HepG2 (cell line): ENCODE measurements around the gene TH. TPM values are rescaled to one million over a fixed set of nuclear protein-coding genes. Genes with fewer than 3 reads are reported as not detected.

ENCODE experiments used
- AHR ChIP-seq: IDR thresholded peaks from 2 replicates; pipeline ENCODE4 v1.6.1; 2018; ENCODE audit warnings: missing genetic modification reagents, missing compliant biosample characterization
- ARID2 ChIP-seq: sonication (generic); formaldehyde crosslinking; IDR thresholded peaks from 2 replicates; pipeline ENCODE4 v1.8.1; 2022; ENCODE audit warnings: mild to moderate bottlenecking, missing genetic modification reagents, borderline replicate concordance
- DNMT3B ChIP-seq: conservative IDR thresholded peaks from 2 replicates; pipeline ENCODE4 v1.6.1; 2016; ENCODE audit warnings: missing biosample characterization, control low read depth
- FOXP1 ChIP-seq, 2 experiments: fragments of 450-650 bp in 1 of 2; IDR thresholded peaks; 2 replicates each; pipeline ENCODE4 v1.6.1; 2017 to 2018; ENCODE audit warnings: antibody characterized with exemption in 1 of 2
- HOXA3 ChIP-seq: sonication (generic); formaldehyde crosslinking; IDR thresholded peaks from 2 replicates; pipeline ENCODE4 v1.5.0; 2020; ENCODE audit warnings: missing genetic modification reagents
- NFIB ChIP-seq: sonication (generic); formaldehyde crosslinking; IDR thresholded peaks from 2 replicates; pipeline ENCODE4 v1.9.0; 2021; ENCODE audit warnings: missing genetic modification reagents, mild to moderate bottlenecking, borderline replicate concordance
- NFIC ChIP-seq: IDR thresholded peaks from 2 replicates; pipeline ENCODE4 v1.6.1; 2012; ENCODE audit warnings: mild to moderate bottlenecking, low read length, inconsistent platforms
- RBAK ChIP-seq: sonication (generic); formaldehyde crosslinking; IDR thresholded peaks from 2 replicates; pipeline ENCODE4 v1.5.1; 2020; ENCODE audit warnings: mild to moderate bottlenecking, missing genetic modification reagents
- RFX1 ChIP-seq: fragments of 450-650 bp; IDR thresholded peaks from 2 replicates; pipeline ENCODE4 v1.6.1; 2017
- SAP130 ChIP-seq: IDR thresholded peaks from 2 replicates; pipeline ENCODE4 v1.6.1; 2016; ENCODE audit warnings: low read depth
- SMAD3 ChIP-seq: sonication (generic); formaldehyde crosslinking; IDR thresholded peaks from 2 replicates; pipeline ENCODE4 v1.4.0; 2020; ENCODE audit warnings: missing genetic modification reagents
- TBL1XR1 ChIP-seq: fragments of 150-350 bp; IDR thresholded peaks from 2 replicates; pipeline ENCODE4 v1.6.1; 2014; ENCODE audit warnings: borderline replicate concordance, low read length; ENCODE audit not compliant: partially characterized antibody
- TGIF2 ChIP-seq: IDR thresholded peaks from 2 replicates; pipeline ENCODE4 v1.6.1; 2016; ENCODE audit warnings: control low read depth, missing compliant biosample characterization
- XRCC5 ChIP-seq: fragments of 200-400 bp; formaldehyde crosslinking; optimal IDR thresholded peaks from 2 replicates; pipeline ENCODE3; 2017; ENCODE audit warnings: mild to moderate bottlenecking, low read length
- YEATS2 ChIP-seq: sonication (generic); formaldehyde crosslinking; IDR thresholded peaks from 2 replicates; pipeline ENCODE4 v1.4.0; 2020; ENCODE audit warnings: missing genetic modification reagents, borderline replicate concordance
- ZFP82 ChIP-seq: sonication (generic); formaldehyde crosslinking; IDR thresholded peaks from 2 replicates; pipeline ENCODE4 v1.5.1; 2020; ENCODE audit warnings: mild to moderate bottlenecking, missing genetic modification reagents, borderline replicate concordance
- ZNF282 ChIP-seq: fragments of 450-650 bp; IDR thresholded peaks from 2 replicates; pipeline ENCODE4 v1.6.1; 2018; ENCODE audit not compliant: partially characterized antibody
- ZNF431 ChIP-seq: sonication (generic); formaldehyde crosslinking; IDR thresholded peaks from 2 replicates; pipeline ENCODE4 v1.9.0; 2022; ENCODE audit warnings: missing genetic modification reagents, low read depth, mild to moderate bottlenecking, borderline replicate concordance
- ZNF552 ChIP-seq: sonication (generic); formaldehyde crosslinking; IDR thresholded peaks from 2 replicates; pipeline ENCODE4 v1.9.0; 2022; ENCODE audit warnings: missing genetic modification reagents, mild to moderate bottlenecking, borderline replicate concordance
- ZNF672 ChIP-seq: sonication (generic); formaldehyde crosslinking; IDR thresholded peaks from 2 replicates; pipeline ENCODE4 v1.8.1; 2022; ENCODE audit warnings: missing genetic modification reagents
- ZNF891 ChIP-seq: sonication (generic); formaldehyde crosslinking; IDR thresholded peaks from 2 replicates; pipeline ENCODE4 v1.5.0; 2020; ENCODE audit warnings: mild to moderate bottlenecking, missing genetic modification reagents
- polyA plus RNA-seq, 8 experiments: library from polyadenylated mRNA; depleted of rRNA in 3 of 8; stranded (reverse) in 7 of 8; unstranded in 1 of 8; fragments of >200 nt; fragmentation: Illumina TruSeq in 4 of 8; extraction: Trizol in 4 of 8; gene quantifications; 2 replicates each; pipeline versions ENCODE4 v1.2.1 to v1.2.3, GENCODE V29; 2011 to 2016; ENCODE audit warnings: low read depth in 4 of 8, missing spikeins in 1 of 8, mixed read lengths in 1 of 8; ENCODE audit not compliant: insufficient read depth in 1 of 8
- total RNA-seq, 5 experiments: library from RNA; depleted of rRNA; stranded (reverse); fragments of >200 nt; fragmentation: Illumina TruSeq; extraction: Trizol; gene quantifications; 2 replicates each; pipeline ENCODE4 v1.2.3, GENCODE V29; 2016; ENCODE audit warnings: low read depth in 1 of 5
- TF ChIP-seq, protein P1 (sequence below): sonication (generic); formaldehyde crosslinking; IDR thresholded peaks from 2 replicates; pipeline ENCODE4 v1.4.0; 2020; ENCODE audit warnings: missing genetic modification reagents
- TF ChIP-seq, protein P2 (sequence below): sonication (generic); formaldehyde crosslinking; IDR thresholded peaks from 2 replicates; pipeline ENCODE4 v1.5.0; 2020; ENCODE audit warnings: missing genetic modification reagents
- TF ChIP-seq, protein P3 (sequence below): IDR thresholded peaks from 2 replicates; pipeline ENCODE4 v1.6.1; 2016; ENCODE audit warnings: mild to moderate bottlenecking, missing biosample characterization, missing genetic modification reagents
- TF ChIP-seq, protein P4 (sequence below): sonication (generic); formaldehyde crosslinking; IDR thresholded peaks from 2 replicates; pipeline ENCODE4 v1.8.1; 2023; ENCODE audit warnings: mild to moderate bottlenecking, moderate library complexity, missing genetic modification reagents

Gene TH
- total and polyA plus RNA-seq, 2 of the 13 experiments (the other 11 are each of a cell fraction or from before 2014, with no cell fraction given): 0.36 TPM; not detected in 1

DNA sequence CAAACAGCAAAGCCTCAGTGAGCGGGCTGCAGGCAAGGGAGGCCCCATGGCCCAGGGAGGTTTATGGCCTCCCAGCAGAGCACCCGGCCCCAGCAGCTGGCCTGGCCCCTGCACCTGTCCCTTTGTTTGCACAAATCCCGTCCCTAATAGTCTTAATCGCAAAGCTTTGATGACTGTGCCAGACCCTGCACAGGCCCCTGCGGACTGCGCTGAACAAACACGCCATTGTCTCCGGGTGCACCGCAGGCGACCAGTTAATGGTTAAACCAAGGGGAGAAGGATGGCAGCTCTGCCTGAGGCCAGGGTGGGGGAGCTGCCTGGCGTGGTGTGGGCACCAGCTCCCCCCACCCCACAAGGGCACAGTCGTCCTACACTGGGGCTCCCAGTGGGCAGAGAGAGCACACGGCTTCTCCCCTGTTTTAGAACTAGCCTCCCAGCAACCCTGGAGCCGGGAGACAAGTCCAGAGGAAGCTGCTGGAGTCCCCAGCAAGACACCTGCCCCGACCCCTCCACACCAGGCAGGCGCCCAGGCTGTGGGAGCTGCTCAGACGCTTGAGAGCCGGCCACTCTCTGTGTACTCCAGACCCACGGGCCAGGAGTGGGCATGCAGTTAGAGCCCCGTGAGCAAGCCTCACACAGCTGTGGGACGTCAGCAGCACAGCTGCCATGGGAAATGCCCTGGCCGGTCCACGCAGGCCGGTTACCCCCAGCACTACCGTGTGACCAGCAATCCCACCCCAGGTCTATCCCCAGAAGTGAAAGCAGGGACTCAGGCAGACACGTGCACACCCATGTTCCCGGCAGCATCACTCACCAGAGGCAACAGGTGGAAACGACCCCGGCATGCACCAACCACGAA lies 39.7 kb upstream of the TH start (continued):
- TF ChIP-seq ZNF431 (CRISPR knock-in tag) (peak; percentile 86; the same call in 1 of the 2 replicates), ARID2 (CRISPR knock-in tag) (no peak; the same call in 1 of the 2 replicates), ZFP82 (no peak), ZNF891 (no peak), AHR (CRISPR knock-in tag) (no peak), RBAK (CRISPR knock-in tag) (no peak), ZNF672 (CRISPR knock-in tag) (no peak), SMAD3 (CRISPR knock-in tag) (peak; percentile 83), TBL1XR1 (peak; percentile 64), NFIB (CRISPR knock-in tag) (no peak), DNMT3B (CRISPR knock-in tag) (peak; percentile 65; the same call in 1 of the 2 replicates), XRCC5 (peak; percentile 76), NFIC (peak; percentile 92; the same call in 1 of the 2 replicates), TGIF2 (CRISPR knock-in tag) (peak; percentile 82), RFX1 (no peak), ZNF282 (no peak), SAP130 (CRISPR knock-in tag) (peak; percentile 93), ZNF552 (CRISPR knock-in tag) (peak; percentile 79; the same call in 1 of the 2 replicates), HOXA3 (CRISPR knock-in tag) (peak; percentile 92), YEATS2 (CRISPR knock-in tag) (peak; percentile 80; the same call in 1 of the 2 replicates), FOXP1 (IDR thresholded peaks at IDR 0.05) (no peak), FOXP1 (CRISPR knock-in tag; IDR thresholded peaks at IDR 0.05) (peak; percentile 84)
- TF ChIP-seq, protein P1, sequence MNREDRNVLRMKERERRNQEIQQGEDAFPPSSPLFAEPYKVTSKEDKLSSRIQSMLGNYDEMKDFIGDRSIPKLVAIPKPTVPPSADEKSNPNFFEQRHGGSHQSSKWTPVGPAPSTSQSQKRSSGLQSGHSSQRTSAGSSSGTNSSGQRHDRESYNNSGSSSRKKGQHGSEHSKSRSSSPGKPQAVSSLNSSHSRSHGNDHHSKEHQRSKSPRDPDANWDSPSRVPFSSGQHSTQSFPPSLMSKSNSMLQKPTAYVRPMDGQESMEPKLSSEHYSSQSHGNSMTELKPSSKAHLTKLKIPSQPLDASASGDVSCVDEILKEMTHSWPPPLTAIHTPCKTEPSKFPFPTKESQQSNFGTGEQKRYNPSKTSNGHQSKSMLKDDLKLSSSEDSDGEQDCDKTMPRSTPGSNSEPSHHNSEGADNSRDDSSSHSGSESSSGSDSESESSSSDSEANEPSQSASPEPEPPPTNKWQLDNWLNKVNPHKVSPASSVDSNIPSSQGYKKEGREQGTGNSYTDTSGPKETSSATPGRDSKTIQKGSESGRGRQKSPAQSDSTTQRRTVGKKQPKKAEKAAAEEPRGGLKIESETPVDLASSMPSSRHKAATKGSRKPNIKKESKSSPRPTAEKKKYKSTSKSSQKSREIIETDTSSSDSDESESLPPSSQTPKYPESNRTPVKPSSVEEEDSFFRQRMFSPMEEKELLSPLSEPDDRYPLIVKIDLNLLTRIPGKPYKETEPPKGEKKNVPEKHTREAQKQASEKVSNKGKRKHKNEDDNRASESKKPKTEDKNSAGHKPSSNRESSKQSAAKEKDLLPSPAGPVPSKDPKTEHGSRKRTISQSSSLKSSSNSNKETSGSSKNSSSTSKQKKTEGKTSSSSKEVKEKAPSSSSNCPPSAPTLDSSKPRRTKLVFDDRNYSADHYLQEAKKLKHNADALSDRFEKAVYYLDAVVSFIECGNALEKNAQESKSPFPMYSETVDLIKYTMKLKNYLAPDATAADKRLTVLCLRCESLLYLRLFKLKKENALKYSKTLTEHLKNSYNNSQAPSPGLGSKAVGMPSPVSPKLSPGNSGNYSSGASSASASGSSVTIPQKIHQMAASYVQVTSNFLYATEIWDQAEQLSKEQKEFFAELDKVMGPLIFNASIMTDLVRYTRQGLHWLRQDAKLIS: peak; percentile 33; the same call in 1 of the 2 replicates
- TF ChIP-seq, protein P2, sequence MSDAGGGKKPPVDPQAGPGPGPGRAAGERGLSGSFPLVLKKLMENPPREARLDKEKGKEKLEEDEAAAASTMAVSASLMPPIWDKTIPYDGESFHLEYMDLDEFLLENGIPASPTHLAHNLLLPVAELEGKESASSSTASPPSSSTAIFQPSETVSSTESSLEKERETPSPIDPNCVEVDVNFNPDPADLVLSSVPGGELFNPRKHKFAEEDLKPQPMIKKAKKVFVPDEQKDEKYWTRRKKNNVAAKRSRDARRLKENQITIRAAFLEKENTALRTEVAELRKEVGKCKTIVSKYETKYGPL: no peak
- TF ChIP-seq, protein P3, sequence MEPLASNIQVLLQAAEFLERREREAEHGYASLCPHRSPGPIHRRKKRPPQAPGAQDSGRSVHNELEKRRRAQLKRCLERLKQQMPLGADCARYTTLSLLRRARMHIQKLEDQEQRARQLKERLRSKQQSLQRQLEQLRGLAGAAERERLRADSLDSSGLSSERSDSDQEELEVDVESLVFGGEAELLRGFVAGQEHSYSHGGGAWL (CRISPR knock-in tag): peak; percentile 71
- TF ChIP-seq, protein P4, sequence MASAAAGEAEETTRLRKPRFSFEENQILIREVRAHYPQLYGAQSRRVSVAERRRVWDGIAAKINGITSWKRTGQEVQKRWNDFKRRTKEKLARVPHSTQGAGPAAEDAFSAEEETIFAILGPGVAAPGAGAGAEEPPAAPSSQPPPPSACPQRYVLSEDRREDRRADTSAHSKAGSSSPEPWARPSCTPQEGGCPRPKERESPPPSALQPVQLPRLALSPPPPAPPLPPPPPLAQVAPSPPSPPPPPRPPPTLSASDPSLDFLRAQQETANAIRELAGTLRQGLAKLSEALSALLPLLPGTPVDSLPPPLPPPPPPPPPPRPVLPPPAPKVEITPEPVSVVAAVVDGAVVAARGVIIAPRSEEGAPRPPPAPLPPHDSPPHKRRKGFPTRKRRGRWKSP (CRISPR knock-in tag): peak; percentile 89
